Mesenteric fat pad (tissue), 1 donor: Measurements from ENCODE around the gene NOSIP. TPM values are rescaled to one million over a fixed set of nuclear protein-coding genes. Genes with fewer than 3 reads are reported as not detected.

Experiments used
- DNase-seq: peaks from one replicate; pipeline ENCODE4 v3.0.0-alpha.2; 2020; ENCODE audit warnings: low spot score
- total RNA-seq: library from RNA; stranded (reverse); fragmentation: NEBNext Ultra II Directional; extraction: Animal tissue kit (Norgen Biotek cat#: 25700); gene quantifications from one replicate; pipeline ENCODE4 v1.2.1, GENCODE V29; 2021
- donor health status: DM: yes; HTN: yes; CAD: no.

The NOSIP gene
- total RNA-seq, 1 donor from 2014 or later, result 46.0 TPM

DNA sequence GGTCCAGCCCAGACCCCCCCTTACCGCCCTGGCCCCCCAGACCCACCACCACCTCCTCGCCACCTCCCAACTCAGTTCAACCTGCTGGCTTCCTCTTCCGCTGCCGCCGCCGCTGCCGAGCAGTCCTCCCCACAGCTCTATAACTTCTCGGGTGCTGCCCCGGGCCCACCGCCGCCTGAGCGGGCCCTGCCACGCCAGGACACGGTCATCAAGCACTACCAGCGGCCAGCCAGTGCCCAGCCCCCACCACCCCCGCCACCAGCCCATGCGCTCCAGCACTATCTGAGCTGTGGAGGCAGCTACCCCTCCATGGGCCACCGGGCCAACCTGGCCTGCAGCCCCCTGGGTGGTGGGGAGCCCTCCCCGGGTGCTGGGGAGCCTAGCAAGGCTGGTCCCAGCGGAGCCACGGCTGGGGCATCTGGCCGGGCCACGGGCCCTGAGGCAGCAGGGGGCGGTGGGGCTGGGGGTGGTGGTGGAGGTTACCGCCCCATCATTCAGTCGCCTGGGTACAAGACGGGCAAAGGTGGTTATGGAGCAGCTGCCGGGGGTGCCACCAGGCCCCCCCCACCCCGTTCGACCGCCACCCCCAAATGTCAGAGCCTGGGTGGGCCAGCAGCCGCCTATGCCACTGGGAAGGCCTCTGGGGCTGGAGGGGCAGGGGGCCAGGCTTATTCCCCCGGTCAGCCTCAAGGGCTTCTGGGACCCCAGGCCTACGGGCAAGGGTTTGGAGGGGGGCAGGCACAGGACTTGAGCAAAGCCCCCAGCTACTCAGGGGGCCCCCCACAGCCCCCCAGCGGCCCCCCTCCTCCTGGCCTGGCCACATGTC lies 14.8 kb upstream of the NOSIP start:
- DNase-seq, result no peak

DNA sequence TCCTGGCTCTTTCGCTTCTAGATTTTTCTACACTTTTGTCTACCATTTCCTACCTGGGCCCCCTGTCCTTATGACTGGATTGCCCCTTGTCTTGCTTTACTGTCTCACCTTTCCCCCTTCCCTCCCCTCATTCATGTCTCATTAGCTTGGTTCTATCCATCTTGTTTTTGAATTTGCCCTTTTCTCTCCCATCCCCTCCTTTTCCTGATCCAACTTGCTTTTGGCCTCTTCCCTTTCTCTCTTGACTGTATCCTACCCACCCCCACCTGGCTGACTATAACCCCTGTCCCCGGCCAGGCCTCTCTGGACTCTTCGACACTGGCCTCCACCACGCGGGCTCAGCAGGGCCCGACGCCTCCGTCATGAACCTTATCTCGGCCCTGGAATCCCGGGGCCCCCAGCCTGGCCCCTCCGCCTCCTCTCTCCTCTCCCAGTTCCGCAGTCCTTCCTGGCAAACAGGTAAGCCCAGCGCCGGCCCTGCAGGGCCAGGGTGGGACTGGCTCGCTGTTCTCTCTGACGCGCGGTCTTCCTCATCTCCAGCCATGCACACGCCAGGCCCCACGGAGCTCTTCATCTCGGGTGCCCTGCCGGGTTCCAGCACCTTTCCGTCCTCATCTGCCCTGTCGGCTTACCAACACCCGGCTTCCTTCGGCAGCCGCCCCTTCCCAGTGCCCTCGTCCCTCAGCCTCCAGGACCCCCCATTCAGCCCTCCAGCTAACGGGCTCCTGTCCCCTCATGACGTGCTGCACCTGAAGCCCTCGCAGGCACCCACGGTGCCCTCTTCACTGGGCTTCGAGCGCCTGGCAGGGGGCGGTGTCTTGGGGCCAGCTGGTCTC lies 14.0 kb upstream of the NOSIP start:
- DNase-seq, result no peak

DNA sequence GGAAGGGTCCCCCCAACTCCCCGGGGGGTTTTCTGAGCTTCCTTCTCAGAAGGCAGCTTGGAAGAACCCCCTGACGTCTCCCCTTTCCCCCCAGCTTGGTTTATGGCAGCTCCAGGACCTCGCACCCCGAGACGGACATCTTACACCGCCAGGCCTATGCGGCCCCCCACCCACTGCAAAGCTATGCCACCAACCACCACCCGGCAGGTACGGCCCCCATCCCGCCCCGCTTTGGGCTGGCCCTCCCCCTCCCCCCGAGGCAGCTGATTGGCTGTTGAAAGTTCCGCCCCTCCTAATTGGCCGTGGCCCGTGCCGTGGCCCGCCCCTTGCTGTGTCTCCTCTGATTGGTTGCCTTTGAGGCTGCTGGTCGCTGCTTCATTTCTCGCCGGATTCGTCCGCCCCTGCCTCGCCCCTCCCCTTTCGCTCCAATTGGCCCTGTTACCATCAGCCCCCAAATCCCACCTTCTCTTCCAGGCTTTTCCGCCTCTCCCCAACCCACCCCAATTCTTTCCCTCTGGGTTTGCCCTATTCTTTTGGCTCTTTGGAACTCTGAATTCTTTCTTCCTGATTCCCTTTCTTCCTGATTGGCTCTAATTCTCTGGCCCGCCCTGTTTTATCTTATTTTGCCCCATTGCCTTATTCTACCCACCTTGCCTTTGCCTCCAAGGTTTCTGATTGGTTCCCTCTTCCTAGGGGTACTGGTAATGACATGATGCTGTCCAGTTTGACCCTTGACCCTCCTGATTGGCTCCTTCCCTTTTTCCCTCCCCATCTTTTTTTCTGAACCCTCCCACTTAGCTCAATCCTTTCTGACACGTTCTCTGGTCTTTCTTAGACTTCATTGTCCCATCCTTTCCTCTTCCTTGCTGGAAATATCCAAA lies 13.1 kb upstream of the NOSIP start:
- peak; percentile 96 for DNase-seq

DNA sequence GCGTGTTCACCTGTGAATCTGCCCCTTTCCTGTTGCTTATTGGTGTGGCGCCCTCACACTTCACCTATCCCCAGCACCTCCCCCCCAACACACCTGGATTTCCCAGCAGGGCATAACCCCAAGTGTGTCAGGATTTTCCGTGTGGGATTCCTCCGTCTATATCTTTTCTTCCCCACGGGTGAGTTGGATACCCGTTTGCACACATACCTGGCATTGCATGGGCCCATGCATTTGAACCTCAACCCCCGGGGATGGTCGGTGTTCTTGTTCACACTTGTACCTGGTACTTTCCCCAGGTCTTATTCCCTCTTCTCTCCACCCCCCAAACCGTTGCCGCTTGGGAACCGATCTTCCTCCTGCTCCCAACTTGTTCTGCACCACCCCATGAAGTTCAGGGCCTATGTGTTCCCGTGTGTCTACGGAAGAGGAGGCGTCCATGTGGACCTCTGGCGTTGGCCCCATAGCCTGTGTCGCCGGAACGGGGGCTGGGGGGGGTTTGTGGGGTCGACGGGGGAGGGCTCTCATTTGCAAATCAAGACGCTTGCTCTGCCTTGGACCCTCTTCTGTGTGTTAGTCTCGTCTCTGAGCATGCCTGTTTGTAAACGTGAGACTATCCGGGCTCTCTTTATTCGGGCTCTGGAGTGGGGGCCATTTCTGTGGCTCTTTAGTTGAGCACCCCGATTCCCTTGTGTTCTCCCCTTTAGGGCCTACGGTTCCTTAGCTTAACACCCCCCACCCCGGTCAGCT lies 12.3 kb upstream of the NOSIP start:
- DNase-seq, result no peak

DNA sequence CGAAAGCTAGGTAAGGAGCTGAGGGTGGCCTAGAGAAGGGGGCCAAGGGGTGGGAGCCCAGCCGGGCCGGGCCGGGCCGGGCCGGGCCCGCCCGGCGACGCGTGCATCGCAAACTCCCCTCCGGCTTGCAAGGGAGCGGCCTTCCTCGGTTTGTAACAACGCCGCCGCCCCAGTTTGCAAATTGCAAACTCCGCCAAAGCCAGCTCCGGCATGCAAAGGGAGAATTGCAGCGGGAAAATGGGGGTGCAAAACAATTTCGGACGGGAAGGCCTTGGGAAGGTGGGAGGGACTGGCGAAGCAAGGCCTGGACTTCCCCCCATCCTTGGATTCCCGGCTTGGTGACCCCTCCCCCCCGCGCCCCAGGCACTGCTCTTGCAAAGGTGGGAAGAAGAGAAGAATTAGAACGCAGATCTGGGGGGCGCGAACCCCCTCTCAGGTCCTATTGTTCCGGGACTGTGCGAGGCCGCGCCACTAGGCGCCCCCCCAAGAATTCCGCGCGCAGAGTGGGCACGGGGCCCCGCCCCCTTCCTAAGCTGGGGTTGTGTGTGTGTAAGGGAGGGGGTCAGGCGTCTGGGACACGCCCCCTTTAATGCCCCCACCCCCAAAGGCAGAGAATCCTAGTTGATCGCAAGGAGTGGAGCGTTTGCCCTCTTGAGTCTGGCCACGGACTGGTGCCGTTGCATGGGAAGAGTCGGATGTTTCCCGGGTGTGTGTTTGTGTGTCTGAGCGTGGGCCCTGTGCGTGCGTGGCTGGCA lies 11.6 kb upstream of the NOSIP start:
- no peak for DNase-seq

DNA sequence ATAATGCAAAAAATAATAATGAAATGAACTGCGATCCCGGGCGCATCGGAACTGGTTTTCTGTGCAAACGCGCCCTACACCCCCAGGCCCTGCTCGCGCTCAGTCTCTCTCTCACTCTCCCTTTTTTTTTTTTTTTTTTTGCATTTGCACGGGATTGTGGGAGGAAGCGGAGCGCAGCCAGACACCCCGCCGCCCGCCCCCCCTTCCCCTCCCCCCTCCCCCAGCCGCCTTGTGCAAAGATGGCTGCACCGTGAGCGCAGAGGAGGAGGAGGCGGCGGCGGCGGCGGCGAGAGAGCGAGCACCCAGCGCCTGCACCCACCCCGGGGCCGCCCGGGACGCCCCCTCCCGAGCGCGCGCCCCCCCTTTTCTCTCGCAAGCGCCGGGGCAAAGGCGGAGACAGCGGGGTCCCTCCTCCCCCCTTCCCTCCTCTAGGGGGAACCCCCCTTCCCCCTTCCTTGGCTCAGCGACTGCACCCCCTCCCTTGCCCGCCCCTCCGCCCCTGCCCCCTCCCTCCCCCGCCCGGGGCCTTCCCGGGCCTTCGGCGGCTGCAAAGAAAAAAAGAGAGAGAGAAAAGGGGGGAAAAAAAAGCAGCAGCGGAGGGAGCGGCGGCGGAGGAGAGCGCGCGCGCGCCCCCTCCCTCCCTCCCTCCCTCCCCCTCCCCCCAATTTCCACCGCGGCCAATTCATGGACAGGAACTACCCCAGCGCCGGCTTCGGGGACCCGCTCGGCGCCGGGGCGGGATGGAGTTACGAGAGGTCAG lies 10.8 kb upstream of the NOSIP start, which contains the start of gene PRR12:
PRR12 (plus strand) TSS at position 212 of the 760 bp plus-strand sequence; CDS start at position 685, 473 bp downstream.
- no peak for DNase-seq

DNA sequence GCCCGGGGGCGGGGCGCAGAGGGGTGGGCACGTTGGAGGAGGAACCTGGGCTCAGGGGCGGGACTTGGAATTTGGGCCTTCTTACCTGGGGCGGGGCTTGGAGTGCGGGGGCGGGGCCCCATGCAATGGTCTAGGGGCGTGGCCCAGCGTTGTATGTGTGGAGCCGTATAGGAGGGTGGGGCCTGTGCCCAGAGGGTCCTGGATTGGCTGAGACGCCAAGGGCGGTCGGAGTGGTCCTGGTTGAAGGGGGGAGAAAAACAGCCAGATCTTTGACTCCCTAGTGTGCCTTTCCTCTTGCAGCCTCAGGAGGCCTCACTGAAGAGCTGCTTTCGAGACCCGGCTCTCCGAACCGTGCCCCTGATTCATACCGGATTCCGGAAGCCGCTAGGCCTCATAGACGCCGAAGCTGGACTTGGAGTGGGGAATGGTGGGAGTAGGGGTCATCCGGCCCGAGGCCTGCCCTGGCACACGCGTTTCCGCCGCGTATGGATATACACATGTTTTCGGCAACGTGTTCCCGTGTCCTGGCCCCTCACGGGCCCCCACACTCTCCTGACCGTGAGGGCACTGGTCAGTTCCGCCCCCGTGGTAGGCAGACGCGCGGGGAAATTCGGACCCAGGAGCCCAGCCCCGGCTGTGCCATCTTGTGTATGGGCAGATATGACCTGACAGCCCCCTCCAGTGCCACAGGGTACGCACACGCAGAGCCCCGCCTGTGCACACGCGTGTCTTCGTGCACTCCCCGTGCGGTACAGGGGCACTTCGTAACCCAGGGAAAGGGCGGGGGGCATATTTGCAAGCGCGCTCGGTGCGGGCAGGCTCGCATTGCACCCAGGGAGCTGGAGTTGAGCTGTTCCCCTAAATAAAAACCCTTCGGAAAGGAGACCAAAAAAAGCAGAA lies 10.0 kb upstream of the NOSIP start:
- peak; percentile 97 for DNase-seq

DNA sequence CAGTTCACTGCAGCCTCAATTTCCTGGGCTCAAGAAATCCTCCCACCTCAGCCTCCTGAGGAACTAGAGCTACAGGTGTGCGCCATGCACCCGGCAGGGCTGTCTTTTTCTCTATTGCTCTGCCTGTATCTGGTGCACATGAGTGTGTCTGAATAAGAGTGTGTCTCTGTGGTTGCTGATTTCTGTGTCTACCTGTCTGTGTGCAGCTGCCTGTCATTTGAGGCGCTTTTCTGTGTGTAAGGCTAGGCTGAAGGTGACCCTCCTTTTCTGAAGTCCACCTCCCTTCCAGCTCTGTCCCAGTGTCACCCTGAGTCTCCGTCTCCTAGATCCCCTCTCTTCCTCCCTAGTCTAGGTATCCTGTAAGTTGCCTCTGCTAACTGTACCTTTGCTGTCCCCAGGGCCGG lies 9.1 kb upstream of the NOSIP start:
- no peak for DNase-seq

DNA sequence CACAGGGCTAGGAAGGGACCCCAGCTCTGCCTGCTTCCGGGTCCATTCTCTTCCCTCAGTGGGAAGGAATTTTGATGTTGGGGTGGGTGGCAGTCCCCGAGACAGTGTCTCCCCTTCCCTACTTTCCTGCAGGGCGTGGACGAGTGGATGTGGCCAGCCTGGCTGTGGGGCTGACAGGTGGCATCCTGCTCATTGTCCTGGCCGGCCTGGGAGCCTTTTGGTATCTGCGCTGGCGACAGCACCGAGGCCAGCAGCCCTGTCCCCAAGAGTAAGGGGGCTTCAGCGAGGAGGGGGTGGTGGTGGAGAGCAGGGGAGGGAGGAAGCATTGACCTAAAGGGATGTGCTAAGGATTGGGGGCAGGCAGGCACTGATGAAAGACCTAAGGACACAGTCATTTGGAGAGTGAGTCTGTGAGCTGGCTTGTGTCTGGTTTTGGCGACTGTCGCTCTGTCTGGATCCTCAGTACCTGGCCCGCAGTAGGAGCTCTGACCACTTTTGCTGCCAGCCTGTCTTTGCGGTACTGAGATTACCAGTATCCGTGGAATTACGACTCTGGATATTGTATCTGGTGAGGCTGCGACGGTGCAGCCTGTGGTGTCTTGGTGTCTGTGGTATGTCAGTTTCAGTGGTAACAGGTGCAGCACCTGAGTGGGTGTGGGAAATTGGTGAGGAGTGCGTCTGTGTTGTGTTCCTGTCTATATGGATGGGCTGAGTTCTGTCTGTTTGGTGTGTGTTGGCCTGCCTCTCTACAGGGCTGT lies 8.2 kb upstream of the NOSIP start:
- DNase-seq, result no peak

DNA sequence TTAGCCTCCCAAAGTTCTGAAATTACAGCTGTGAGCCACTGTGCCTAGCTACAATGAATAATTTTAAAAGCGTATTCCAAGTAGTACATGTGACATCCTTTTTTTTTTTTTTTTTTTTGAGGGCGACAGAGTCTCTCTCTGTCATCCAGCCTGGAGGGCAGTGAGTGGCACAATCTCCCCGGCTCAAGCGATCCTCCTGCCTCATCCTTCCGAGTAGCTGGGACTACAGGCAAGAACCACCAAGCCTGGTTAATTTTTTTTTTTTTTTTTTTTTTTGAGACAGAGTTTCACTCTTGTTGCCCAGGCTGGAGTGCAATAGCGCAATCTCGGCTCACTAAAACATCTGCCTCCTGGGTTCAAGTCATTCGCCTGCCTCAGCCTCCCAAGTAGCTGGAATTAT lies 6.9 kb upstream of the NOSIP start:
- DNase-seq, result no peak

DNA sequence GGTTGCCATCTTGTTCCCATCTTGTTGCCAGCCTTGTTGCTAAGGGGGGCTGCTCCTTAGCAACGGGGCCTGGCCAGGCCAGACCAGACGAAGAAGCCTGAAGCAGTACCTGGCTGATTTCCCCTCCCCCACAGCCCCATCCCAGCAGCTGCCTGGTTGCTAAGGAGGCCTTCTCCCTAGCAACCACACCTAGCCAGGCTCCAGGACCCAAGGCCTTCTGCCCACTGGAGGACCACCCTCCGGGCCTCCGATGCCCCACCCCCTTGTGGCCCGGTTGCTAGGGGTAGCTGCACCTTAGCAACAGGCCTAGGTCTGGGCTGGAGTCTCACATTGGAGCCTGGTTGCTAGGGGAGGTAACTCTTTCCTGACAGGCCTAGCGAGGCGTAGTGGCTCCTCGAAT lies 4.7 kb upstream of the NOSIP start:
- DNase-seq, result no peak

DNA sequence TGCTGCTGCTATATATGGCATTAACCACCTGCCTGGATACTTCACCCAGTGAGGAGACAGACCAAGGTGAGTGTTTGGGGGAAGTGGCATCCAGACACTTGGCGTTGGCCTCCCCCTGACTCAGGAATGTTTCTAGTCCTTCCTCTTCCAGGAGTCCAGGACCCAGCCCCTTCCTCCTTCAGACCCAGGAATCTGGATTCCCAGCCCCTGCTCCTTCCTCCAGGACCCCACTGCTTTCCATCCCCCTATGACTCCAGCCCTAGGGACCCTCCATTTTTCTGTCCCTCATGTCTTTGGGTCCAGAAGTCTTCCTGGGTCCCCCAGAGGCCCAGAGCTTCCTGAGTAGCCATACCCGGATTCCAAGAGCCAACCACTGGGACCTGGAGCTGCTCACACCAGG lies 2.9 kb upstream of the NOSIP start:
- no peak for DNase-seq

DNA sequence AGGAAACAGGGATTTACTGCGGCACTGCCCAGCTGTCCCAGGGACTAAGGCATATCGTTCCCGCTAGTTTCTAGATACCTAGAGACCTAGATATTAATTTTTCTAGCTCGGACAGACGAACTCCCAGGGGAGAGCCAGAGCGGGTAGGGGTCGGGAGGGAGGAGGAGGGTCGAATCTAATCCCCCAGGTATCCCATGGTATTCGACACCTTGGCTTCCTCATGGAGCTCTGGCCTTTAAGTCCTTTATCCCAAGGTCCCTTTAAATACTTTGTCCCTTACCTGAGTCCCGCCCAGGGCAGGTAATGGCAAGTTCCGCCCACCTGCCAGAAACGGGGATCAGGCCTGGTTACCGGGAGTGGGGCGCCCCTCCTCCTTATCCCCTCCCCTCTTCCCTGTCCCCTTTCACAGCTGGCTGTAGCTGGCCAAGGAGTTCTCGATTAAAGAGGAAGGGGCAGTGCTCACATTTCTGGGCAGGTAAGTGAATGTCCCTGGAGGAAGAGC lies 702 bp upstream of the NOSIP start, which contains the start of gene PRRG2:
PRRG2 (plus strand) TSS at position 310 of the 502 bp plus-strand sequence. CDS start 1,904 bp downstream, outside the sequence.
- DNase-seq, result no peak

DNA sequence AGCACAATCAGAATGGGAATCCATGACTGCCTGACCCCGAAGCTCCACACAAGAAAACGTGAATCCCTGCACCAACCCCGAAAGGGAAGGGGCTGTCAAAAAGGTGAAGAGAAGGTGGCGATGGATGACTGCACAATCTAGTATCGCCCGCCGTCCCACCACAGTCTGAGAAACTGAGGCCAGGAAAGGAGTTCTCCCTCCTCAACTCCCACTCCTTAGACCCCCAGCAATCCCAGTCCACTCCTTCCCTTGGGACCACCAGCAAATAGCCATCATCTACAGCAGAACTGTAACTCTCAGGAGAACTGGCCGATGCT lies 451 bp downstream of the NOSIP start:
- DNase-seq, result no peak

DNA sequence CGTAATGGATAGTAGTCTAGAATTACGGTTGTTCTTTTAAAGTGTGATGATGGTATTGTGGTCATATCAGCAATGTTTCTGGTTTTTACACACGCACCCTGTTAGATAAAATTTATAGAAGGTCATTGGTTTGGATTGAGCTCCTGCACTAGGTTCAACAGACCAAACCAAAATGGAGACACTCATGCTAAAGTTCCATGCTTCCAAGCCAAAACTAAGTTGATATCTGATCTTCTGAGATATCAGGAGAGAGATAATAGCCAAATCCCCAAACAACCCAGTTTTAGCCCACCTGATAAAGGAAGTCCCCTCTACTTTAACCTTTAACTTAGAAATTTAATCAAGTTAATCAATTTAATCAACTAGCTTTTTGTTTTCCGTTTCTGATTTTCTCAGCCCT lies 1.2 kb downstream of the NOSIP start:
- no peak for DNase-seq

DNA sequence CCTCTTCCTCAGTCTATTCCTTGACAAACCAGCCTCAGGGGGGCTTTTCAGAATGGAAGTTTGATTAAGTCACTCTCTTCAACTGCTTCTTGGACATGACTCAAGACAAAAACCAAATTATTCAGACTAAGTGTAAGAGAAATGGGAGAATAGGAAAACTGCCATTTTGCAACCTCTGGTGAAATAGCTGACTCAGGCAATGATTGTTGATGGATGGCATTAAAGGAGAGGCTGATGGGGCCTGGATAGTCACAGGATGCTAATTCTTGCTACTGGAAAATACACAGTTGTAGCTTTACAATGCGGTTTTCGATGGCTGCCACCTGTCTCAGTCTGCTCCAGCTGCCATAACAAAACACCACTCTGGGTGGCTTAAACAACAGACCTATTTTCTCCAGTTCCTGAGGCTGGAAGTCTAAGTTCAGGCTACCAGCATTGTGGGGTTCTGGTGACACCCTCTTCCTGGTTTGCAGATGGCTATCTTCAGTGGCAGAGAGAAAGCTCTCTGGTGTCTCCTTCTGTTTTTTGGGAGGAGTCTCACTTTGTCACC lies 6.1 kb downstream of the NOSIP start:
- DNase-seq, result no peak

DNA sequence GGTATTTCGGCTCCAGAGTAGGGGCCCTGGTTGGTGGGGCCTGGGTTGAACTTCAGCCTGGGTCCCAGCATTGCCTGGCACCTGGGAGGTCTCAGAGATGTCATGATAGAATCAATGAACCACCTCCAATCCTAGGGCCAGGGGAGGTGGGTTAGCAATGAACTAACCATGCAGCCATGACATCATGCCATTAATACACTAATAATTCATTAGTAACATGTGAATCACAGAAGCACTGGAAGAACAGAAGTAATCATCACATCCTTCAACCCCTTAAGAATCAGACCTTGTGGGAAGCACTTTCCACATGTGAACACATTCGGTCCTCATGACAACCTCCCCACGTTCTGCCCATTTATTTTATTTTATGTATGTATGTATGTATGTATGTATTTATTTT lies 6.9 kb downstream of the NOSIP start:
- DNase-seq, result no peak
